Mucosa of stomach (tissue), 1 donor: ENCODE data around the gene FAM111A.

Experiments
- H3K27me3 ChIP-seq: one replicate; pipeline ENCODE4 v1.7.0; 2013; ENCODE audit warnings: mild to moderate bottlenecking, low read length; ENCODE audit not compliant: control insufficient read depth, insufficient read depth
- H3K36me3 ChIP-seq: one replicate; pipeline ENCODE4 v1.7.0; 2013; ENCODE audit warnings: low read length; ENCODE audit not compliant: control insufficient read depth, insufficient read depth
- H3K4me1 ChIP-seq: one replicate; pipeline ENCODE4 v1.7.0; 2013; ENCODE audit warnings: mild to moderate bottlenecking, low read length; ENCODE audit not compliant: control insufficient read depth, insufficient read depth
- H3K4me3 ChIP-seq: one replicate; pipeline ENCODE4 v1.7.0; 2013; ENCODE audit warnings: low read length
- H3K9ac ChIP-seq: one replicate; pipeline ENCODE4 v1.7.0; 2013; ENCODE audit warnings: mild to moderate bottlenecking, low read length, moderate library complexity
- H3K9me3 ChIP-seq: one replicate; pipeline ENCODE4 v1.7.0; 2013; ENCODE audit warnings: mild to moderate bottlenecking, low read length, moderate library complexity; ENCODE audit not compliant: control insufficient read depth
- donor health status: Pancreatic carcinoma.

Gene FAM111A

DNA sequence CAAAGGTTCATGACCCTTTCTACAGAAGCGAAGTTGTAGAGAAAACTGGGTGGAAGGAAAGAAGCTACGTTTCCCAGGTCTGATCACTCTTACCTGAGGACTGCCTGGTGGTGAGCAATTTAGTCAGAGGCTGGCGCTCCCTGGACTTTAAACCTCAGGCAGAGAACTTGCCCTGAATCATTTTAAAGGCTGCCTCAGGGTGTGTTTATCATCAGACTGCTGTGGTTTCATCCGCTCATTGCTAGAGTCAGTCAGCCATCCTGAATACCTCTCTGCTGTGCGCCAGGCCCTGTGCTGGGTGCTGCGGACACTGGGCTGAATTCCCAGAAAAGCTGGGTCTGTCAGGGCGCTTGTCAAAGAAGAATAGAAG, 32.0 kb downstream of the FAM111A start:
- Histone ChIP-seq H3K9me3 (no peaks in the 10 kb centered on the region), H3K9ac (peak overlapping the region; percentile 57), H3K27me3 (no peaks in the 10 kb centered on the region), H3K4me3 (no peak overlapping the region), H3K36me3 (no peaks in the 10 kb centered on the region), H3K4me1 (peaks cover 25% of the 10 kb centered on the region)

DNA sequence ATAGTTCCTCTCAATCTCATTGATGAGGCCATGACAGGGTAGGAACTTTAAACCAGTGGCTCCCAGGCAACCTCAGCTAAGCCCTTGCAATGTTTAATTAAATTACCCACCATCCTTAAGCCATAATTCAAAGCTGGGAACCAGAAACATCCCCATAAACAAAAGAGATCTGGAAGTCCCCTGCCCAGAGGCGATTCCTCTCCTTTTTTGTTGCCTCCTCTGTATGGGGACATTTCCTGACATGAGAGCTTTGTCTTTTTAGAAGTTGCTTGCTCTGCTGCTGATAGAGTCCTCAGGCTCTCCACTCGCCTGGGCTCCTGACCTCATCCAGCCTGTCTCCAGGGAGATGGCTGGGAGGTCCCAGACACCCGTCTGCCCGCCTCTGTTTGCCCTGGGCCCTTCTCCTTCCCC, 32.4 kb downstream of the FAM111A start:
- H3K9me3 ChIP-seq = no peaks in the 10 kb centered on the region
- H3K36me3 ChIP-seq = no peaks in the 10 kb centered on the region
- H3K27me3 ChIP-seq = no peaks in the 10 kb centered on the region
- H3K4me3 ChIP-seq = no peak overlapping the region
- H3K4me1 ChIP-seq = peaks cover 28% of the 10 kb centered on the region
- H3K9ac ChIP-seq = peak overlapping the region; percentile 57

DNA sequence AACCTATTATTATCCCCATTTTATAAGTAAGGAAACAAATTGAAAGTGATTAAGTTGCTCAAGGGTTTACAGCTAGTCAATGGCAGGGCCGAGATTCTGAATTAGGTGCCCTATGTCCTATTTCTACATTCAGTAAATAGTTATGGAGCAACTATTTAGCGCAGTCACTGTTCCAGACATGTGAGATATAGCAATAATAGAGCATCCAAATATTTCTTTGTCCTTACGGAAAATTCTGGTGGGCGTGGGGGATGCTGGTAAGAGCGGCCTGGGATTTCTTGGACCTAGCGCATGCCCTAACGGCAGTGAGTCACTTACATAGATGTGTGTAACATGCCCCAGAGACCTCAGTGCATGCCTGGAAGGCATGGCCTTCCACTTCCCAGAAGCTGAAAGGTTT, 33.7 kb downstream of the FAM111A start:
- Histone ChIP-seq H3K4me1 (peaks cover 40% of the 10 kb centered on the region), H3K36me3 (no peaks in the 10 kb centered on the region), H3K9ac (no peak overlapping the region)

DNA sequence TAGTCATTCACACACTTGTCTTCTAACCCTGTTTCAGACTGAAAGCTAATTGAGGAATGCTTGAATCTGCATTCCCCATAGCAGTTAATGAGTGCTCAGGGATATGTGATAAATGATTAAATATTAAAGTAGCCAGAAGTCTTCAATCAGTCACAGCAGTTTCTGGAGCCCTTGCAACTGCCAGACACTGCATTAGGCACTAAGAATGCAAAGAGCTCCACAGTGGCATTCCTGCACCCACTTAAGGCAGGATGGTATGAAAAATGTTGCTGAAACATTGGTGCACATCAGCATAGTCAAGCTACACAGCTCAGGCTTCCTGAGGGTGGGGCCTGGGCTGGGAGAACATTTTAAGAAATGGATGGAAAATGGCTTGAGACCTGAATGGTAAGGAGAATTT, 35.7 kb downstream of the FAM111A start:
- Histone ChIP-seq H3K36me3 (no peaks in the 10 kb centered on the region), H3K9me3 (no peaks in the 10 kb centered on the region), H3K4me3 (no peak overlapping the region), H3K27me3 (no peaks in the 10 kb centered on the region), H3K4me1 (peaks cover 61% of the 10 kb centered on the region), H3K9ac (no peak overlapping the region)

More for the DNA sequence above, 33.7 kb downstream of the FAM111A start:
- H3K9me3 ChIP-seq = no peaks in the 10 kb centered on the region
- no peaks in the 10 kb centered on the region for H3K27me3 ChIP-seq
- H3K4me3 ChIP-seq = no peak overlapping the region

DNA sequence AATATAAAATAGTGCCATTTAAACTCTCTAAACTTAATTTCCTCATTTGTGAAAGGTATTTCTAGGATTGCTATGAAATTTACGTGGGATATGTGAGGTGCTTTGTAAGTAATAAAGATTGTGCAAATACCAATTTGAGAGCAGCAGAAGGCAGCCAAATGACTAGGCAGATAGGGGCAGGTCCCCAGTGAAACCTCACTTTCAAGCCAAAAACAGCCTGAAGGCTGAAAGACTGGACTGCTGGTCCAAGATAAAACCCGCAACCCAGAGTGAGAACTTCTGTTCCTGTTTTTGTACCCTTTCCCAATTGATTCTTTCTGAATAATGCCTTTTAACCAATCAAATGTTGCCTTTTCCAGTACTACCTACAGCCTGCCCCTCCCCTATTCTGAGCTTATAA, 36.5 kb downstream of the FAM111A start:
- H3K27me3 ChIP-seq = no peaks in the 10 kb centered on the region
- H3K36me3 ChIP-seq = no peaks in the 10 kb centered on the region
- H3K4me3 ChIP-seq = no peak overlapping the region
- H3K4me1 ChIP-seq = peaks cover 64% of the 10 kb centered on the region
- H3K9me3 ChIP-seq = no peaks in the 10 kb centered on the region
- no peak overlapping the region for H3K9ac ChIP-seq

DNA sequence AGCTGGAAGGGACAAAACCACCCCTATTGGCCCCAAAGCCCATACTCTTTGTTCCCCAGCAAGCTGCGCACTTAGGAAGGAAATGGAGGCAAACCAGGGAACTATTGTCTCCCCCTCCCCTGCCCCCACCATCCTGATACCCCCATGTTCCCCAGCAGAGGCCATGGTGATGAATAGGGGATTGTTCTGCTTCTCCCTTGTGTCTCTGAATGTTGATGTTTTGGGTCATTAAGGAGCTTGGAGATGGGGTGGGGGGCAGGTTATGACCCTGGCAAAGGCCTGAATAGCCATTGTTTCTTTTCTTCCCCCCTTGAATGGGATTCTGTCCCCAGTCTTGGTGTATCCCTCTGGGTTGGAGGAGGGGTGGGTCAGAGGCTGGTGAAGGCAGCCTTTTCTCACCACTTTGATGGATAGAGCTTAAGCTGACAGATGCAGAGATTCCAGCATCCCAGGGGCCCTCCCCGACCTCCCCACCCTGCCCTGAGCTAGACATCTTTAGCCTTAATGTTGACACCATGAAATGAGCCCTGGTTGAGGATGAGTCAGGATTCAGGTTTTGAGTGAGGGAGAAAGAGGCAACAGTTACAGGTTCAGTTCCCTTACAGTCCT, 37.6 kb downstream of the FAM111A start:
- Histone ChIP-seq H3K36me3 (no peaks in the 10 kb centered on the region), H3K4me3 (no peak overlapping the region), H3K9ac (no peak overlapping the region), H3K4me1 (peaks cover 66% of the 10 kb centered on the region), H3K9me3 (no peaks in the 10 kb centered on the region), H3K27me3 (no peaks in the 10 kb centered on the region)

DNA sequence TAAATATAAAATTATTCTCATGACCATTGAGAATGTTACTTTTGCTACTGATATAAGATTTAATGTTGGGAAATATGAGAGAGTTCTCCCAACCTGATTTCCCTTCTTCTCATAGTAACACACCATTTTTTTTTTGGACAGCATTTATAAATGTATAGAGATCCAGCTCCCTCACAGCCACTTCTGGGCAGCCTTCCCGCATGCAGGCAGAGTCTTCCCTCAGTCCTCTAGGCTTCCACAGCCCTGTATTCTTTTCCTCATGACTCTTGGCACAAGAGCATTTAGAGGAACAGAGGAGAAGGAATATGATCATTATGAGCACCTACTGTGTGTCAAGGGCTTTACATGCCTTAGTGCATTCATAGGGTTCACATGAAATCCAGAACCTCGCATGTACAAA, 38.3 kb downstream of the FAM111A start:
- H3K9ac ChIP-seq = no peak overlapping the region

DNA sequence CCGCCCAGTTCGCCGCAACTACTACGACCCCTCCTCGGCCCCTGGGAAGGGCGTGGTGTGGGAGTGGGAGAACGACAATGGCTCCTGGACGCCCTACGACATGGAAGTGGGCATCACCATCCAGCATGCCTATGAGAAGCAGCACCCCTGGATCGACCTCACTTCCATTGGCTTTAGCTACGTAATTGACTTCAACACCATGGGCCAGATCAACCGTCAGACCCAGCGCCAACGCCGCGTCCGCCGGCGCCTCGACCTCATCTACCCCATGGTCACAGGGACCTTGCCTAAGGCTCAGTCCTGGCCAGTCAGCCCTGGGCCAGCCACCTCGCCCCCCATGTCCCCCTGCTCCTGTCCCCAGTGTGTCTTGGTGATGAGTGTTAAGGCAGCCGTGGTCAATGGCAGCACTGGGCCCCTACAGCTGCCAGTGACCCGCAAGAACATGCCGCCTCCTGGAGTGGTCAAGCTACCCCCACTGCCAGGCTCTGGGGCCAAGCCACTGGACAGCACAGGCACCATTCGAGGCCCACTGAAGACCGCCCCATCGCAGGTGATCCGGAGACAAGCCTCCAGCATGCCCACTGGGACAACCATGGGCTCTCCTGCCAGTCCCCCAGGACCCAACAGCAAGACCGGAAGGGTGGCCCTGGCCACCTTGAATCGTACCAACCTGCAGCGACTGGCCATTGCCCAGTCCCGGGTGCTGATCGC, 39.2 kb downstream of the FAM111A start:
- no peaks in the 10 kb centered on the region for H3K36me3 ChIP-seq
- no peak overlapping the region for H3K9ac ChIP-seq
- H3K4me3 ChIP-seq = no peak overlapping the region
- no peaks in the 10 kb centered on the region for H3K9me3 ChIP-seq
- H3K27me3 ChIP-seq = no peaks in the 10 kb centered on the region
- peaks cover 70% of the 10 kb centered on the region for H3K4me1 ChIP-seq

More for the DNA sequence above, 38.3 kb downstream of the FAM111A start:
- Histone ChIP-seq H3K4me1 (peaks cover 66% of the 10 kb centered on the region), H3K36me3 (no peaks in the 10 kb centered on the region), H3K27me3 (no peaks in the 10 kb centered on the region), H3K9me3 (no peaks in the 10 kb centered on the region), H3K4me3 (no peak overlapping the region)

DNA sequence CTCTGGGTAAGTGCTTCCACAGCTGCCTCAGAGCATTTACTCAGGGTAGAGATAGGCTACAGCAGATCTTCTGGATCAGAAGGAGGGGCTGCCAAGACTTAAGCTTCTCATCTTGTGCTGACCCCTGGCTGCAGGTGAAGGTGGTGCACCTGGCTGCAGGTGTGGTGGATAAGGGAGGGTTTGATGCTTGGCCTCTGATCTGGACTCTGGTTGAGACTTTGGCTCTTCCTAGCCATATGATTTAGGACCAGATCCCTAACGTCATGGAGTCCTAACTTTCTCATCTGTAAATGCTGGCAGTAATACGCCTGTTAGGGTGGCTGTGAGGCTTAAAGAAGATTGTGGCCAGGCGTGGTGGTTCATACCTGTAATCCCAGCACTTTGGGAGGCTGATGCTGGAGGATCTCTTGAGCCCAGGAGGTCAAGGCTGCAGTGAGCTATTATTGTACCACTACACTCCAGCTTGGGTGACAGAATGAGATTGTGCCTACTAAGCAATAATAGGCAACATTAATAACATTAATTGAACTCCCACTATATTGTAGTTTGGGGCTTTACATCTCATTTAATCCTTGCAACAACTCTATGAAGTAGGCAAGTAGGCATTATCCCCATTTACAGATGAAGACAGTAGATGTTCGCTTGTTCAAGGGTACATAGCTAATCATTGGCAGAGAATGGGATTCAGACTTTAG, 39.9 kb downstream of the FAM111A start:
- Histone ChIP-seq H3K4me3 (no peak overlapping the region), H3K27me3 (no peaks in the 10 kb centered on the region), H3K36me3 (no peaks in the 10 kb centered on the region), H3K9ac (no peak overlapping the region), H3K4me1 (peaks cover 77% of the 10 kb centered on the region), H3K9me3 (no peaks in the 10 kb centered on the region)

DNA sequence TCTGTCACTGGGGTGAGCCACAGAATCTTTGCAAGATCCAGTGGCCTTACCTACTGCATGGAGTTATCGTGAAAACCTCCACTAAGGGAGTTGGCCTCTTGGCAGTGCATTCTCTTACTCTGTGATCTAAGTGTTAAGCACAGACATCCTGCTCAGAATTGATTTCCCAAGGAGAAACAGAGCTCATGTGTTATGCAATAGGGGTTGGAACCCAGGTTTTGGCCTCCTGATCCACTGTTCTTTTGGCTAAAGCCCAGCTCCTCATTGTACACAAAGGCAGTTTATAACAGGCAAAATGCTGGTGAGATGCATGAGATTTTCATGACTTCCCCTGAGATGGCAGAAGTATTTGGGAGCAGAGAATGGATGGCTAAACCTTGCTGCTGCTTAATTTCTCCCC, 41.1 kb downstream of the FAM111A start:
- Histone ChIP-seq H3K9ac (peak overlapping the region; percentile 12), H3K4me3 (no peak overlapping the region)

DNA sequence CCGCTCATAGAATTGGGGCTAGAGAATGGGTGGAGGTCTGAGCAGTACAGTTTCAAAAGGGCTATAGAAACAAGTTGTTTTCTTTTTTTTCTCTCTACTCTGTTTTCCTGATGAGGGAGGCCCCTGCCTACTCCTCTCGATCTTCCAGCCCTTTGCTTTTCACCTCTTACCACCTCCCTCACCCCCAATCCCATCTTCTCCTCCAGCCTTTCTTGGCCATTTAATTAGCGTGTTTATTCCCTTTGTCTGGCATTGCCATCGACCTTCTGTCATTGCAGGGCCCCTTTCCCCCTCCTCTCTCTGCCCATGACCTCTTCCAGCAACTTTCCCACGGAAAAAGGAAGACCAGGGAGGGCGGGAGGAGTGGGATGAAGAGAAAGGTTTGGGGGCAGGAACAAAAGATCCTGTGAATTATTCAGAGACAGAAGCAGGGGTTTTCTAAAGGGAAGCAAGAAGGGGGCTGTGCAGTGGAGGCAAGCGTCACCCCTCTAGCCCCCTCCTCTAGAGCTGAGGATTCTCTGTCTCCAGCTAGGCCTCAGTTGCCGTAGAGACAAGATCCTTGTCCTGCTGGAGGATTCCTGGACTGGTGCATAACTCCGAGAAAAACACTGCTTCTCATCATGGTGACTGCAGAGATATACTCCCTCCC, 42.2 kb downstream of the FAM111A start:
- Histone ChIP-seq H3K9me3 (no peaks in the 10 kb centered on the region), H3K36me3 (no peaks in the 10 kb centered on the region), H3K27me3 (no peaks in the 10 kb centered on the region), H3K4me1 (peaks cover 98% of the 10 kb centered on the region), H3K9ac (peak overlapping the region; percentile 45), H3K4me3 (no peak overlapping the region)

More for the DNA sequence above, 41.1 kb downstream of the FAM111A start:
- no peaks in the 10 kb centered on the region for H3K27me3 ChIP-seq
- no peaks in the 10 kb centered on the region for H3K36me3 ChIP-seq
- H3K9me3 ChIP-seq = no peaks in the 10 kb centered on the region
- H3K4me1 ChIP-seq = peaks cover 88% of the 10 kb centered on the region

DNA sequence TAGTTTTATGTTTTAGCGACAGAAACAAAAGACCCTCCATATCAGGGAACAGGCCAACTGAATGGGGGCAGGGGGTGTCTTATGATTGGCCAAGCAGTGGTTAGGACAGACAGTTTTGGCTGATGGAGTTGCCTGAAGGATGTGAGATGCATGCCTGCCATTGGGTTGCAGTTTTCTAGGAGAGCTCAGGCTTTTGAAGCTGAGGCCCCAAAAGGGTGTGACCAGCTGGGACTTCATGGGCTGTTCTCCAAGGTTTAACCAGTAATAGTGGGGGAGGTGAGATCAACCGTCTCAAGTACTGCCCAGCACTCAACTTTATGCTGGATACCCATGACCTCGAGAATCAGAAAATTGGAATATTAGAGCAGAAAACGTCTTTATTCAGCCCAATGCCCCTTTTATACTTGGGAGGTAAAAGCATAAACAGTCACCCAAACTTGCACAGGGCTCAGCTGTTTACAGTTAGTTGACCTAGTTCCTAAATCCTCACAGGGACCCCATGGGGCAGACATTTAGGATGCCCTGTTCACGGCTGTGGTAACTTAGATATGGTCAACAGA, 42.8 kb downstream of the FAM111A start:
- peaks cover 99% of the 10 kb centered on the region for H3K4me1 ChIP-seq
- H3K9ac ChIP-seq = peak overlapping the region; percentile 46
- no peak overlapping the region for H3K4me3 ChIP-seq
- H3K36me3 ChIP-seq = no peaks in the 10 kb centered on the region
- no peaks in the 10 kb centered on the region for H3K27me3 ChIP-seq
- H3K9me3 ChIP-seq = no peaks in the 10 kb centered on the region
